ENCODE data around the gene SYNPR. TPM values are rescaled to one million over a fixed set of nuclear protein-coding genes. Genes with fewer than 3 reads are reported as not detected.

SYNPR gene
- total RNA-seq, 4 donors from 2014 or later, result not detected

DNA sequence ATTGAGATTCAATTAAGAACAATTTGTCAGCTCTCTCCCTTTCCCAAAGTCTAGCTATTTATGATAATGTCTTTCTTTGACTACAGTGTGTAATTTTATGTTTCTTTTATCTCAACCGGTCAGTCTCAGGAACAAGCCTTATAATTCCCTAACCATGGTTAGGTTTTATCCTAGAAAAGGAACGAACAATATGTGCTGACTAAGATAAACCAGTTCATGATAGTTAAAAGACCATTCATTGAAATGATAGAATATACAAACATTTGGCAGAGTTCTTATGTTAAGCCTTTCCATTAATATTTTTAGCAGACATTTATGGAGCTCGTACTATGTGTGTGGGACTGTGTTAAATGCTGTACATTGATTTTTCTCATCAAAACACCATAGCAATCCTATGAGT lies 106.3 kb downstream of the SYNPR start:
- TF ChIP-seq POLR2A (IDR thresholded peaks at IDR 0.05), result no peak
- TF ChIP-seq, protein P1, sequence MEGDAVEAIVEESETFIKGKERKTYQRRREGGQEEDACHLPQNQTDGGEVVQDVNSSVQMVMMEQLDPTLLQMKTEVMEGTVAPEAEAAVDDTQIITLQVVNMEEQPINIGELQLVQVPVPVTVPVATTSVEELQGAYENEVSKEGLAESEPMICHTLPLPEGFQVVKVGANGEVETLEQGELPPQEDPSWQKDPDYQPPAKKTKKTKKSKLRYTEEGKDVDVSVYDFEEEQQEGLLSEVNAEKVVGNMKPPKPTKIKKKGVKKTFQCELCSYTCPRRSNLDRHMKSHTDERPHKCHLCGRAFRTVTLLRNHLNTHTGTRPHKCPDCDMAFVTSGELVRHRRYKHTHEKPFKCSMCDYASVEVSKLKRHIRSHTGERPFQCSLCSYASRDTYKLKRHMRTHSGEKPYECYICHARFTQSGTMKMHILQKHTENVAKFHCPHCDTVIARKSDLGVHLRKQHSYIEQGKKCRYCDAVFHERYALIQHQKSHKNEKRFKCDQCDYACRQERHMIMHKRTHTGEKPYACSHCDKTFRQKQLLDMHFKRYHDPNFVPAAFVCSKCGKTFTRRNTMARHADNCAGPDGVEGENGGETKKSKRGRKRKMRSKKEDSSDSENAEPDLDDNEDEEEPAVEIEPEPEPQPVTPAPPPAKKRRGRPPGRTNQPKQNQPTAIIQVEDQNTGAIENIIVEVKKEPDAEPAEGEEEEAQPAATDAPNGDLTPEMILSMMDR (IDR thresholded peaks at IDR 0.05), result no peak
- WGBS, 2 donors, result 77 to 82% methylated on average over 3 of the region's 3 CpGs
- intact Hi-C loops (cut with DNase I; ENCODE audit: low total_unique reads), result no loop called here
- H3K4me3 ChIP-seq (ENCODE audit: low read depth, poor library complexity, severe bottlenecking), result no peak overlapping the region
- DNase-seq (ENCODE audit: low spot score in 2 of 2), result no peak

DNA sequence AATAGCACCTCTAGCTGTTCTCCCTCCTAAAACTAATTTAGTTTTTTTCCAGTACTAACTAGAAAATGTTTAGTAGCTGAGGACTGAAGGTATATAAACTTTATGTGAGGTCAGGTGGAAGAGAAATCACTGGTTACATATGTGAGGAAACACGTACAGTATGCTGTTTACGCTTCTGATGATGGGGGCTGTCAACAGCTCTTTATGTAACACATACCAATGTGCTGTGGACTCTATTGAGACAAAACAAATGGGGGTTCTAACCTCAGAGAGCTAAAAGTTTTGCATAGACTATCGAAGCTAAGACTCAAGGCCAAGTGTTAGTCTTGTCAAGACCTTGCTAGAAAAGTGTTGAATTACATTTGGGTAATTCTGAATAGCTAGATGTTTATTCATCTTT lies 107.5 kb downstream of the SYNPR start:
- H3K4me3 ChIP-seq (ENCODE audit: low read depth, poor library complexity, severe bottlenecking), result no peak overlapping the region
- no peak for DNase-seq (ENCODE audit: low spot score in 2 of 2)
- intact Hi-C loops (cut with DNase I; ENCODE audit: low total_unique reads), result no loop called here
- TF ChIP-seq, protein P1 (IDR thresholded peaks at IDR 0.05), result no peak
- TF ChIP-seq POLR2A (IDR thresholded peaks at IDR 0.05), result no peak
- 70 to 75% methylated on average over 3 of the region's 3 CpGs for WGBS, 2 donors

DNA sequence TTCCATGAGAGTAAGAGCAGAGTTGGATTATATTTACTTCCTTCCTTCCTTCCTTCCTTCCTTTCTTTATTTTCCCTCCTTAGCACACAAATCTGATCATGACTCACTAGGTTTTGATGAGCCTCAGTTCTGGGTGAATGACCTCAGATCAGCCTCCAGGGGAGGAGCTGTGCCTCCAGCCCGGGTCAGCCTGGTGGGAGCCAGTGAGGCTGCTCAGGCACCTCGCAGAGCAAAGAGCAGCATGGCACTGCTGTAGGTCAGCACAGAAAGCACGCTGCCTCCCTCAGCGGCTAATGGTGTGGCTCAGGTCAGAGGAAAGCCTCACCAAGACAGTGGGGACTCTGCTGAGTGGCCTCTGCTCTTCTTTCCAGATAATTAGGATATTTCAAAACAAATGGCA lies 108.5 kb downstream of the SYNPR start:
- DNase-seq (ENCODE audit: low spot score in 2 of 2), result no peak
- H3K4me3 ChIP-seq (ENCODE audit: low read depth, poor library complexity, severe bottlenecking), result no peak overlapping the region
- TF ChIP-seq, protein P1 (IDR thresholded peaks at IDR 0.05), result no peak
- no peak for TF ChIP-seq POLR2A (IDR thresholded peaks at IDR 0.05)
- intact Hi-C loops (cut with DNase I; ENCODE audit: low total_unique reads), result no loop called here
- WGBS, 2 donors, result 40 to 45% methylated on average over 4 of the region's 4 CpGs

DNA sequence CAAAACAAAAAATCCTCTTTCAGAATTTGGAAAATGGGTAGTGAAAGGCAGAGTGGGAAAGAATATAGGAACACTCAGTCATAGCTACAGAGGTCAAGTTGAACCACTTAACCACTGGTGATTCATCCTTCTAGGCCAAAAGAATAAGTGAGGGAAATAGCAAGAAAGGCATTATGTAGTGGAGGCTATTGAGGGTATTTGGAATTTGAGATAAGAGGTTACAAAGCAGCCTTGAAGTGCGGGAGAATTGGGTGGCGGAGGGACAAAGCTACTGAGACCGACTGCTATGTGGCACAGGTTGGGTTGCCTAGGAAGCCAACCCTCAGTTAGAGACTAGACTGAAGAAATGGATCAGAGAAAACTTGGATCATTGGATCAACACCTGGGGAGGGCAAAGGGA lies 109.5 kb downstream of the SYNPR start:
- no peak overlapping the region for H3K4me3 ChIP-seq (ENCODE audit: low read depth, poor library complexity, severe bottlenecking)
- no peak for DNase-seq (ENCODE audit: low spot score in 2 of 2)
- intact Hi-C loops (cut with DNase I; ENCODE audit: low total_unique reads), result no loop called here
- 88 to 89% methylated on average over 3 of the region's 3 CpGs for WGBS, 2 donors
- TF ChIP-seq, protein P1 (IDR thresholded peaks at IDR 0.05), result no peak
- TF ChIP-seq POLR2A (IDR thresholded peaks at IDR 0.05), result no peak

DNA sequence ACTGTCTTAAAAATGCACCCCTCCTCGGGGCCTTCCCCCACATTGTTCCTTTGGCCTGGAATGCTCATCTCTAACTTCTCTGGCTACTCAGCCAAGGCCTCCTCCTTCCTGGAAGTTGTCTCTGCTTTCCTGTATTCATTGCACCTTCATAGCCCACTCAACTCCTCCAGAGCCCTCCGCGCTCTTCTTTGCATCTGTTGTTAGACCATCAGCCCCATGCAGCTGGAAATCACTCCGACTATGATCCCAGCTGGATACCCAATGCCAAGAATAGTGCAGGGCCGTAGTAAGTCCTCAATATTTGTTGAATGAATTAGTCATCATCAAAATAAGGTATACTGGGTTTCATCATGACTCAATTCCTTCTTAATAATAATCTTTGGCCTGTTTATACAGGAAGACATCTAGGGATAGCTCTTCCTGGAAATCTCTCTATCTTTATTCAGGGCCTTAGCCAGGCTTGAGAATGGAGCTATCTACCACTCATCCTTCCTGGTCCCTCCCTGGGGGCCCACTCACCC lies 112.7 kb downstream of the SYNPR start:
- 68 to 72% methylated on average over 5 of the region's 5 CpGs for WGBS, 2 donors
- H3K4me3 ChIP-seq (ENCODE audit: low read depth, poor library complexity, severe bottlenecking), result no peak overlapping the region
- intact Hi-C loops (cut with DNase I; ENCODE audit: low total_unique reads), result no loop called here
- no peak for DNase-seq (ENCODE audit: low spot score in 2 of 2)
- no peak for TF ChIP-seq POLR2A (IDR thresholded peaks at IDR 0.05)
- TF ChIP-seq, protein P1 (IDR thresholded peaks at IDR 0.05), result no peak

DNA sequence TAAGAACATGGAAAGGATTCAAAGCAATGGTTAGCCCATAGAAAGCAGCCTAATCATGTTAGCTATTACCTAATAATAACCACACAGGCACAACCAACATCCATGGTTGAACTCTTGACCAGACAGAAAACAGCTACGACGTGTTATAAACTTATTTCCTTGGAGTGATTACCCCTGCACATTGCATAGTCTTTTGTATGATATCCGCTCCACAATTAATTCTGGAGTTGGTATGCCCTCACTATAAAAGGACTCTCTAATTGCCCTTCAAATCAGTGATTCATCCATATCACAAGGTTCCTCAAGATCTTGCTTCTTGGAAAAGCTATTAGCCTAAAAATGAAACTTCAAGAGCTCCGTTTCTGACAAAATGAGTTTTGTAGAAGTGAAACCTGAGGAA lies 117.9 kb downstream of the SYNPR start:
- intact Hi-C loops (cut with DNase I; ENCODE audit: low total_unique reads), result no loop called here
- whole genome bisulfite sequencing, 2 donors, result 81 to 83% methylated on average over 4 of the region's 4 CpGs
- DNase-seq (ENCODE audit: low spot score in 2 of 2), result no peak
- H3K4me3 ChIP-seq (ENCODE audit: low read depth, poor library complexity, severe bottlenecking), result no peak overlapping the region
- TF ChIP-seq, protein P1 (IDR thresholded peaks at IDR 0.05), result no peak
- TF ChIP-seq POLR2A (IDR thresholded peaks at IDR 0.05), result no peak

Measured in lower leg skin (tissue), 4 donors.